Measurements from ENCODE around the gene HIVEP3.

HIVEP3 gene

GRCh38 chr1:41489561-41489960 is 429.2 kb downstream of the HIVEP3 start:
- no peak for DNase-seq

- no peak for DNase-seq
These were observed 430.4 kb downstream of the HIVEP3 start for GRCh38 chr1:41488040-41488951.

GRCh38 chr1:41487126-41488039 is 431.3 kb downstream of the HIVEP3 start:
- DNase-seq, result no peak

GRCh38 chr1:41486371-41487125 is 432.2 kb downstream of the HIVEP3 start:
- no peak for DNase-seq

- no peak for DNase-seq
These were observed 432.7 kb downstream of the HIVEP3 start for GRCh38 chr1:41486053-41486370.

- no peak for DNase-seq
These were observed 433.1 kb downstream of the HIVEP3 start for GRCh38 chr1:41485605-41486004.

GRCh38 chr1:41484402-41485241 is 434.1 kb downstream of the HIVEP3 start, which contains the start of gene EDN2:
EDN2 (minus strand) TSS chr1:41484683; CDS start chr1:41484601, 82 bp downstream.
- no peak for DNase-seq

- no peak for DNase-seq
These were observed 434.7 kb downstream of the HIVEP3 start for GRCh38 chr1:41483960-41484401.

- no peak for DNase-seq
These were observed 435.5 kb downstream of the HIVEP3 start for GRCh38 chr1:41483001-41483850.

- DNase-seq, result no peak
These were observed 436.5 kb downstream of the HIVEP3 start for GRCh38 chr1:41482001-41482765.

GRCh38 chr1:41481109-41481775 is 437.5 kb downstream of the HIVEP3 start:
- DNase-seq, result no peak

- no peak for DNase-seq
These were observed 438.3 kb downstream of the HIVEP3 start for GRCh38 chr1:41480204-41481108.

- DNase-seq, result no peak
These were observed 438.9 kb downstream of the HIVEP3 start for GRCh38 chr1:41479808-41480160.

GRCh38 chr1:41479000-41479807 is 439.5 kb downstream of the HIVEP3 start:
- DNase-seq, result no peak

GRCh38 chr1:41478118-41478748 is 440.5 kb downstream of the HIVEP3 start:
- no peak for DNase-seq

GRCh38 chr1:41476807-41477361 is 441.8 kb downstream of the HIVEP3 start:
- DNase-seq, result no peak

Data from stimulated activated naive CD4-positive, alpha-beta T cell treated with Interleukin-2 at 50 U/mL for 16 hours (primary cell).